ENCODE measurements around the gene PCTP.

DNA sequence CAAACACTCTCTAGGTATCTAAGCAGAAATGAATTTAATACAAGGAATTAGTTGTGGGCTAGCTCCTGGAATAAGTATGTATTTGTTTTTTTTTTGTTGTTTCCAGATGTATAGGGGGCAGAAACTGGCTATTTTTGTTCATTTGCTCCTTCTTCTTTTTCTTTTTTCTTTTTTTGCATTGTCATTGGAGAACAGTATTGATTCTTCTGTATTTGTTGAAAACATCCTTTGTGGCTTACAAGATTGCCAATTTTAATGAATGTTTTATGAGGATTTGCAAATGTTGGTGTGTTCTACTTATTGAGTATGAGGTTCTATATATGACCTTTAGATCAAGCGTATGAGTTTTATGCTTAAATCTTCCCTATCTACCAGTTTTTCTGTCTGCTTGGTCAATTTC, 5.6 kb upstream of the PCTP start:
- no peak for TF ChIP-seq CTCF (IDR thresholded peaks at IDR 0.05; ENCODE audit: poor library complexity)
- TF ChIP-seq EZH2 (IDR thresholded peaks at IDR 0.05; ENCODE audit: borderline replicate concordance) = no peak
